RWPE1 (cell line): ENCODE results near the gene TBCD.
A peak's percentile ranks its signal among the peaks of the same experiment; 100 is the strongest.

Experiments used
- CTCF ChIA-PET: fragments of 350-600 bp; sonication (Branson Sonifier 250); formaldehyde crosslinking; extraction: SDS; loops from one replicate; lab custom pipeline; 2021; lab: Yijun Ruan, JAX
- POLR2A ChIA-PET: fragments of 400-600 bp; formaldehyde crosslinking; extraction: SDS; loops from one replicate; lab custom pipeline; 2020; ENCODE audit warnings: antibody characterized with exemption; ENCODE audit not compliant: low non-redundant PET; lab: Yijun Ruan, JAX
- DNase-seq: peaks from one replicate; pipeline ENCODE4 v3.0.0; 2012; ENCODE audit warnings: low spot score
- H3K27ac ChIP-seq: fragments of 450-650 bp; 2 replicates; pipeline ENCODE4 v1.5.1; 2017
- TF ChIP-seq, protein P1 (sequence below): fragments of 450-650 bp; conservative IDR thresholded peaks from 2 replicates; pipeline ENCODE4 v1.5.1; 2017; ENCODE audit warnings: low read depth, mild to moderate bottlenecking

Gene TBCD

DNA sequence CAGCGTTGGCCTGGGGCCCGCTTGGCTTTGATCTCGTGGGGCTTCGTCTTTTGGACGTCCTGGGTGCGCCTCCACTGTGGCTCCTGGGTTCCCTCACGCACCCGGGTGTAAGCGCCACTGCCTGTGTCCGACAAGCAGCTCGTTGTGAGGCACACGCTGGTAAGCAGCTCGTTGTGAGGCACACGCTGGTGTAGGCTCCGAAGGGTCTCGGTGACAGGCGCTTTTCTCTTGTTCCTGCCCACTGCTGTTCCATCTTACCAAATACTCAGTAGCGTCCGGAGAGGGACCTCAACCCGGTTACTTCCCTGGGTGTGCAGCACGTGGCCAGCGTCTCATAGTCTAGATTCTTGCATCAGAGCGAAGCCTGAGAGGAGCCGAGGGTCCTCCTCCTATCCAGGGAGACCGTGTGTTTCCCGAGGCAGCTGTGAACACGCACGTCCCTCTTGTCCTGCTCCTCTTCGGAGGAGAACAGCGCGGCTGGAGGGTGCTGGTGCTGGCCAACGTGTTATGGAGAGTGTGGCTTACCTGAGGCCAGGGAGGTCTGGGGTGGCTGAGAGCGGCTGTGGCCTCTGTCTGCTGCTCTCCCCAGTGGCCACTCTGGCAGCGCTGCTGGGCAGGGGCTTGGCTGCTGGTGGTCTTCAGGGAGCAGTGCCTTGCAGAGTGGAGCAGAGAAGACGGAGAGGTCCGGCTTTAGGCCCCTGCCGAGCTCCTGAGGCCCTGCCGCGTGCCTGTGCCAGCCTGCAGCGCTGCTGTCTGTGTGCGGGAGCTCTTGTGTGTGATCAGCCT lies 120.1 kb downstream of the TBCD start:
- H3K27ac ChIP-seq, result peak overlapping the region; percentile 97
- ChIA-PET CTCF (no interaction called here), POLR2A (no interaction called here)
- no peak for DNase-seq
- TF ChIP-seq, protein P1, sequence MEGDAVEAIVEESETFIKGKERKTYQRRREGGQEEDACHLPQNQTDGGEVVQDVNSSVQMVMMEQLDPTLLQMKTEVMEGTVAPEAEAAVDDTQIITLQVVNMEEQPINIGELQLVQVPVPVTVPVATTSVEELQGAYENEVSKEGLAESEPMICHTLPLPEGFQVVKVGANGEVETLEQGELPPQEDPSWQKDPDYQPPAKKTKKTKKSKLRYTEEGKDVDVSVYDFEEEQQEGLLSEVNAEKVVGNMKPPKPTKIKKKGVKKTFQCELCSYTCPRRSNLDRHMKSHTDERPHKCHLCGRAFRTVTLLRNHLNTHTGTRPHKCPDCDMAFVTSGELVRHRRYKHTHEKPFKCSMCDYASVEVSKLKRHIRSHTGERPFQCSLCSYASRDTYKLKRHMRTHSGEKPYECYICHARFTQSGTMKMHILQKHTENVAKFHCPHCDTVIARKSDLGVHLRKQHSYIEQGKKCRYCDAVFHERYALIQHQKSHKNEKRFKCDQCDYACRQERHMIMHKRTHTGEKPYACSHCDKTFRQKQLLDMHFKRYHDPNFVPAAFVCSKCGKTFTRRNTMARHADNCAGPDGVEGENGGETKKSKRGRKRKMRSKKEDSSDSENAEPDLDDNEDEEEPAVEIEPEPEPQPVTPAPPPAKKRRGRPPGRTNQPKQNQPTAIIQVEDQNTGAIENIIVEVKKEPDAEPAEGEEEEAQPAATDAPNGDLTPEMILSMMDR, result no peak

DNA sequence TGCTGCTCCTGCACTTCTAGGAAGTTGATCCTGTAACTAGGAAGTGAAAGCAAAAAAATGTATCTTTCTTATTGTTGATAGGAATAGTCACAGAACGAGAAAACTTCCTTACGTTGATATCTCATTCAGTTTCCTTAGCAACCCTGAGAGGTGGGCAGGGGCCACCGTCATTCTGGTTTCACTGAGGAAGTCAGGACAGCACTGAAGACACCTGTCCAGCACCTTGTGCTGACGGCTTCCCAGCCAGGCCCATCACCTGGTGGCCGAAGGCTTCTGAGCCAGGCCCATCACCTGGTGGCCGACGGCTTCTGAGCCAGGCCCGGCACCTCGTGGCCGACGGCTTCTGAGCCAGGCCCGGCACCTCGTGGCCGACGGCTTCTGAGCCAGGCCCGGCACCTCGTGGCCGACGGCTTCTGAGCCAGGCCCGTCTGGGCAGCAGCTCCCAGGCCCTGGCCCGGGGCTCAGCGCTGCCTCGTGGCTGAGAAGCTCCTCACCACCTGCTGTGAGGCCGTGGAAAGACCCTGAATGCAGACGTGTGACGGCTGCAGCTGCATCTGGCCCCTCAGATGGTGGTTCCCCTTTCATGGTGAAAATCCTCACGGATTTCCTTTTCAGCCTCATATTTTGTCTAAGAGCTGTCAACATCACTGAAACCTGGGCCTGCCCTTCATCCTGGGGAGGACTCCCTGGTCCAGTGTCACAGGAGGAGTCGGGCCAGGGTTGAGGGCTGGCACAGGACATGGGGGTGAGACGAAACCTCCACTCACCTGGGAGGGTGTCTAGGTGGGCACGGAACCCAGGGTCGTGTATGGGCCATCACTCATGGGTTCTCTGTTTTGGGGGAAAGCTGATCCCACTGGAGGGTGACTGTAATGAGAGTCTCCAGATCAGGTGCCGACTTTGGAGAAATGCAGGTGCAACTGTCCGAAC lies 121.0 kb downstream of the TBCD start:
- TF ChIP-seq, protein P1, result no peak
- DNase-seq, result no peak
- ChIA-PET POLR2A (no interaction called here), CTCF (interaction anchor here (0.6 to 1.1 kb wide), 3 partner anchors 14 to 91 kb away, joined by 3 to 9 read pairs (median 3); no protein-coding TSS in a partner anchor)
- H3K27ac ChIP-seq, result peak overlapping the region; percentile 97

DNA sequence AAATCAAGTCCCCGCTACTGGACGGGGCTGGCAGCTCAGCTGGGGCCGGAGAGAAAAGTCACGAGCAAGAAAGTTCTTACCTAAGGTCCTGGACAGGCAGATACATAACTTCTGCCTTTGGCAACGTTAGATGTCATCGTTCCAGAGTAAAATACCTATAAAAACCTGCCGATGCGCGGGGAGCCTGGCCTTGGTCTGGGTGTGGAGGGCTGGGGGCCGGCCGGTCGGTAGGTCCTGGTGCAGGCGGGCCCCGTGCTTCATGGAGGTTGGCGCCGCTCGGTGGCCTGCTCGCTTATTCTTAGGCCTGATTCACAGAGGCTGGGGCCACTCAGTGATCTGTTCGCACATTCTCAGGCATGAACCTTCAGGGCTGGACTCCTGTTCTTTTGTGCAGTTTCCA lies 121.7 kb downstream of the TBCD start:
- DNase-seq, result no peak
- CTCF ChIA-PET, result interaction anchor here (0.6 to 1.1 kb wide), 3 partner anchors 13 to 91 kb away, joined by 3 to 9 read pairs (median 3); no protein-coding TSS in a partner anchor
- H3K27ac ChIP-seq, result peak overlapping the region; percentile 97
- POLR2A ChIA-PET, result no interaction called here
- TF ChIP-seq, protein P1, result no peak

DNA sequence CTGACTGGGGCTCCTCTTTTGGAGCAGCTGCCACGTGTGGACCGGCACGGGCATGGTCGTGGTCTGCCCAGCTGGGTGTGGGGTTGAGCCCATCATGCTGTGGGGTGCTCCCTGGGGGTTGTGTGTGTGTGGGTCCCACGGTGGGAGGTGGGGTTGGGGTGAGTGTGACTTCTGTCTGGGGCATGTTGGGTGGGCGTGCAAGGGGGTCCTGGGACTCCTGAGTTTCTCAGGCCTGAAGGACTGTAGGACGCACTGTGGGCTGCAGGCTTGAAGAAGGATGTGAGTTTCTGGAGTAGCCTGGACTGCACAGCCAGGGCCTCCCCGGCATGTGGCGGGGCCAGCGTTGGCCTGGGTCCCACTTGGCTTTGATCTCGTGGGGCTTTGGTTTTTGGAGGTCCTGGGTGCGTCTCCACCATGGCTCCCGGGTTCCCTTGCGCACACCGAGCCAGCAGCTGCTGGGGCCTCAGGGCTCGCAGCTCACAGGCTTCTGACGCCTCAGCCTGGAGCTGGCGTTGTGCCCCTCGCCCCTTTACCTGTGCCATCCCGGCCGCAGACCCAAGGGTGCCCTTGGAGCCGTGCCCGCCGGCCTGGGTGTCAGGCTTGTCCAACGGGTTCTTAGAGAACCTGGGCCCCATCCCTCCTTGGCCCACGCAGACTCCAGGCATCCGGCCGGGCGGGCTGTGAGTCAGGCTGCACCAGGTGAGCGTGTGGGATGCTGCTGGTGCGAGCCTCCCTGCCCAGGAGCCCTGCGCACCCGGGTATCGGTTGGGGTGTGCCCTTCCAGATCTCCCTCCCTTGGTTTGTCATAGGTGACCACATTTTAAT lies 122.4 kb downstream of the TBCD start:
- CTCF ChIA-PET, result interaction anchor here (3.0 kb wide), 1 partner anchor 37 kb away, joined by 20 read pairs; no protein-coding TSS in a partner anchor
- peak; percentile 94 for DNase-seq
- TF ChIP-seq, protein P1, result no peak
- peak overlapping the region; percentile 97 for H3K27ac ChIP-seq
- POLR2A ChIA-PET, result interaction anchor here (0.8 to 2.3 kb wide), 4 partner anchors 14 to 37 kb away, joined by 3 to 12 read pairs (median 6); partner anchors contain the start of gene ZNF750

DNA sequence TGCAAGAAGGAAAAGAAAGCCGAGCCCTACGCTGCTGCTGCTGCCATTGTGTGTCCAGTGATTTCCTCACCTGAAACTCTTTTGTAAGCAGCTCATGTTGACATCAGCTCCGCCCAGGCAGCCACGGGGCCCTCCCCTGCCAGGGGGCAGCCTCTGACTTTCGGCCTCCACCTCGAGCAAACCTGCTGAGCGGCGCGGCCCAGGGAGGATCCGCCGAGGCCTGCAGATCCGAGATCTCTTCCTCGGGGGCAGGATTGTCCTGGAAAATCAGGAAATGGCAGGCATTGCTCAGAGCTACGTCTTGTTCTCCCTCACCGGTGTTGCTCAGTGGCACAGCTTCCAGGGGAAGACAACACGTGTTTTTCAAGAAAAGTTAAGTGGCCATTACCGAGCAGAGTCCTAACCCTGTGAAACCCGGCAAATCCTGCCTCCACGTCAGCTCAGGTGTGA lies 123.6 kb downstream of the TBCD start:
- ChIA-PET POLR2A (interaction anchor here (0.8 to 2.3 kb wide), 7 partner anchors 9 to 41 kb away, joined by 3 to 12 read pairs (median 7); partner anchors contain the start of gene ZNF750), CTCF (interaction anchor here (0.6 to 3.0 kb wide), 6 partner anchors 25 to 1053 kb away, joined by 3 to 20 read pairs (median 7); no protein-coding TSS in a partner anchor)
- DNase-seq, result peak; percentile 91
- peak overlapping the region; percentile 97 for H3K27ac ChIP-seq
- TF ChIP-seq, protein P1, result no peak
